HG03280 (cell line): ENCODE data around the gene HTR2C.
"Not testable (repeated sequence)": the region's sequence is repeated elsewhere in the genome, so short reads cannot be mapped to it uniquely, and the experiment has no call there.

Experiments used
- ATAC-seq: cut with Tn5 transposase; IDR thresholded peaks from one replicate; pipeline ENCODE4 v1.9.1; 2021; ENCODE audit warnings: mild to moderate bottlenecking, moderate library complexity; ENCODE audit not compliant: unreplicated experiment

HTR2C gene

GRCh38 chrX:114937090-114937489 is 353.2 kb downstream of the HTR2C start:
- ATAC-seq: not testable (repeated sequence)

GRCh38 chrX:114952696-114953095 is 368.8 kb downstream of the HTR2C start:
- ATAC-seq: no peak
